Activated CD4-positive, CD25-positive, alpha-beta regulatory T cell treated with anti-CD3 and anti-CD28 coated beads, Interleukin-2, amount 50 U/mL, for 16 hours (primary cell): Measurements from ENCODE around the gene NOXO1.

Experiments
- DNase-seq: peaks from one replicate; pipeline ENCODE4 v3.0.0-alpha.2; 2020; ENCODE audit warnings: low read depth, low spot score

Gene NOXO1

GRCh38 chr16:1979271-1980029, 1.8 kb downstream of the NOXO1 start:
- DNase-seq: no peak

- no peak for DNase-seq
These were observed 2.7 kb downstream of the NOXO1 start for GRCh38 chr16:1978476-1979120.

GRCh38 chr16:1977875-1978268, 3.4 kb downstream of the NOXO1 start:
- no peak for DNase-seq

GRCh38 chr16:1976951-1977874, 4.1 kb downstream of the NOXO1 start:
- DNase-seq: no peak

GRCh38 chr16:1976216-1976520, 5.1 kb downstream of the NOXO1 start:
- DNase-seq: no peak

GRCh38 chr16:1975432-1976215, 5.6 kb downstream of the NOXO1 start:
- DNase-seq: no peak

- no peak for DNase-seq
These were observed 6.9 kb downstream of the NOXO1 start for GRCh38 chr16:1974157-1975070.

- no peak for DNase-seq
These were observed 7.7 kb downstream of the NOXO1 start for GRCh38 chr16:1973461-1974156.

GRCh38 chr16:1972490-1972877, 8.8 kb downstream of the NOXO1 start:
- no peak for DNase-seq

GRCh38 chr16:1971796-1972489, 9.3 kb downstream of the NOXO1 start, which contains the start of gene TBL3:
Gene TBL3, plus strand, starts transcription at chr16:1972053. Its CDS starts 112 bp downstream, at chr16:1972165.
- DNase-seq: peak; percentile 95

- no peak for DNase-seq
These were observed 12.9 kb downstream of the NOXO1 start for GRCh38 chr16:1968146-1968953.

- DNase-seq: no peak
These were observed 14.8 kb downstream of the NOXO1 start, which contains the start of gene RNF151 for GRCh38 chr16:1966460-1966859. Gene RNF151, plus strand, starts transcription at chr16:1966856. Its CDS starts 26 bp downstream, at chr16:1966882.

GRCh38 chr16:1965396-1966001, 15.8 kb downstream of the NOXO1 start:
- no peak for DNase-seq

- peak; percentile 90 for DNase-seq
These were observed 16.5 kb downstream of the NOXO1 start, which contains the start of gene RPS2 for GRCh38 chr16:1964506-1965395. Gene RPS2, minus strand, starts transcription at chr16:1964826. Its CDS starts 201 bp downstream, at chr16:1964625.

- DNase-seq: no peak
These were observed 17.3 kb downstream of the NOXO1 start for GRCh38 chr16:1963806-1964505.
